GM19043 (cell line): ENCODE measurements around the gene GNAO1.

Source experiments
- ATAC-seq: cut with Tn5 transposase; IDR thresholded peaks from one replicate; pipeline ENCODE4 v1.9.1; 2021; ENCODE audit warnings: low read depth; ENCODE audit not compliant: unreplicated experiment

The GNAO1 gene

GRCh38 chr16:56234737-56235136 is 43.4 kb downstream of the GNAO1 start:
- no peak for ATAC-seq

GRCh38 chr16:56237451-56237930 is 46.2 kb downstream of the GNAO1 start:
- no peak for ATAC-seq

GRCh38 chr16:56238188-56238587 is 46.9 kb downstream of the GNAO1 start:
- no peak for ATAC-seq

- no peak for ATAC-seq
Observed at GRCh38 chr16:56241596-56241995, 50.3 kb downstream of the GNAO1 start.

- no peak for ATAC-seq
Observed at GRCh38 chr16:56242740-56243139, 51.5 kb downstream of the GNAO1 start.

GRCh38 chr16:56244612-56245011 is 53.3 kb downstream of the GNAO1 start:
- no peak for ATAC-seq

- ATAC-seq: no peak
Observed at GRCh38 chr16:56245197-56245596, 53.9 kb downstream of the GNAO1 start.

GRCh38 chr16:56246051-56246817 is 54.9 kb downstream of the GNAO1 start:
- no peak for ATAC-seq

- no peak for ATAC-seq
Observed at GRCh38 chr16:56247018-56247417, 55.7 kb downstream of the GNAO1 start.

GRCh38 chr16:56247808-56248207 is 56.5 kb downstream of the GNAO1 start:
- no peak for ATAC-seq

- no peak for ATAC-seq
Observed at GRCh38 chr16:56252835-56253234, 61.5 kb downstream of the GNAO1 start.

GRCh38 chr16:56255904-56256303 is 64.6 kb downstream of the GNAO1 start:
- ATAC-seq: no peak

GRCh38 chr16:56257239-56257638 is 66.0 kb downstream of the GNAO1 start:
- no peak for ATAC-seq

- ATAC-seq: no peak
Observed at GRCh38 chr16:56257666-56258342, 66.5 kb downstream of the GNAO1 start.

GRCh38 chr16:56258508-56259424 is 67.5 kb downstream of the GNAO1 start:
- no peak for ATAC-seq

- no peak for ATAC-seq
Observed at GRCh38 chr16:56259425-56259779, 68.1 kb downstream of the GNAO1 start.

GRCh38 chr16:56260378-56261160 is 69.3 kb downstream of the GNAO1 start:
- ATAC-seq: no peak

GRCh38 chr16:56261656-56262055 is 70.4 kb downstream of the GNAO1 start:
- no peak for ATAC-seq

- ATAC-seq: no peak
Observed at GRCh38 chr16:56262148-56262547, 70.9 kb downstream of the GNAO1 start.

- no peak for ATAC-seq
Observed at GRCh38 chr16:56262551-56263245, 71.4 kb downstream of the GNAO1 start.
